Measurements from ENCODE around the gene NEURL1B. TPM values are rescaled to one million over a fixed set of nuclear protein-coding genes. Genes with fewer than 3 reads are reported as not detected.

Gene NEURL1B
- polyA plus RNA-seq, 1 of the 3 experiments (the other 2 are of a cell fraction) = 2.8 TPM

- TF ChIP-seq USF1 (IDR thresholded peaks at IDR 0.05; ENCODE audit: borderline replicate concordance, low read depth) = no peak
- no peak for TF ChIP-seq SIN3A (IDR thresholded peaks at IDR 0.05; ENCODE audit: borderline replicate concordance, low read depth, low read length)
- TF ChIP-seq IRF3 (IDR thresholded peaks at IDR 0.05; ENCODE audit: low read depth, low read length) = no peak
- no peak for TF ChIP-seq RAD21 (IDR thresholded peaks at IDR 0.05; ENCODE audit: low read length)
- TF ChIP-seq ZBTB33 (IDR thresholded peaks at IDR 0.05; ENCODE audit: borderline replicate concordance, low read depth) = no peak
- TF ChIP-seq MEF2A (IDR thresholded peaks at IDR 0.05; ENCODE audit: borderline replicate concordance, low read depth) = no peak
Observed at GRCh38 chr5:172725273-172725672, 84.2 kb downstream of the NEURL1B start (continued).

- H2AFZ ChIP-seq (ENCODE audit: low read depth) = no peak overlapping the region
- no peaks in the 10 kb centered on the region for H3K36me3 ChIP-seq (replicated peaks in 1 of 2; ENCODE audit: control insufficient read depth in 1 of 2, insufficient read depth in 2 of 2, low read length in 1 of 2)
- TF ChIP-seq FOXJ3 (CRISPR knock-in tag; IDR thresholded peaks at IDR 0.05) (no peak), EP300 (IDR thresholded peaks at IDR 0.05; ENCODE audit: borderline replicate concordance in 1 of 2, low read depth in 1 of 2, low read length in 1 of 2) (no peak), YY1 (IDR thresholded peaks at IDR 0.05; ENCODE audit: low read depth) (no peak), PBX3 (IDR thresholded peaks at IDR 0.05) (no peak), ELF1 (IDR thresholded peaks at IDR 0.05) (no peak), TEAD4 (IDR thresholded peaks at IDR 0.05; ENCODE audit: borderline replicate concordance, insufficient read depth) (no peak), MEF2A (IDR thresholded peaks at IDR 0.05; ENCODE audit: borderline replicate concordance, low read depth) (no peak), USF2 (IDR thresholded peaks at IDR 0.05; ENCODE audit: borderline replicate concordance, low read depth, low read length) (no peak), NFIC (IDR thresholded peaks at IDR 0.05; ENCODE audit: borderline replicate concordance) (no peak)
- peaks cover 5% of the 10 kb centered on the region in 2 experiments; a peak in 2 of 4 replicates for H3K4me1 ChIP-seq (ENCODE audit: control insufficient read depth in 1 of 2, insufficient read depth in 2 of 2, low read depth in 1 of 2, low read length in 1 of 2)
- no peak overlapping the region for H3K27ac ChIP-seq (ENCODE audit: low read depth in 2 of 2, low read length in 1 of 2)
- DNase-seq = no peak
- no peaks in the 10 kb centered on the region for H3F3A ChIP-seq (replicated peaks; ENCODE audit: insufficient read depth)
- no peaks in the 10 kb centered on the region for H3K9me3 ChIP-seq
- H3K79me2 ChIP-seq (ENCODE audit: insufficient read depth) = no peaks in the 10 kb centered on the region
- H3K4me3 ChIP-seq (ENCODE audit: low read depth in 2 of 2, low read length in 1 of 2) = no peak overlapping the region
- H4K20me1 ChIP-seq (ENCODE audit: insufficient read depth) = no peaks in the 10 kb centered on the region
- H3K27me3 ChIP-seq (ENCODE audit: insufficient read depth) = no peaks in the 10 kb centered on the region
- CTCF ChIA-PET = interaction anchor here (1.4 to 4.7 kb wide), 4 partner anchors 9 to 209 kb away, joined by 3 to 31 read pairs (median 14); no protein-coding TSS in a partner anchor
- H3K4me2 ChIP-seq = no peak overlapping the region
- H3K9me2 ChIP-seq = no peaks in the 10 kb centered on the region
- POLR2A ChIA-PET = no interaction called here
- H3K9ac ChIP-seq = no peak overlapping the region
- 59% methylated on average over 5 of the region's 5 CpGs for WGBS (ENCODE audit: low lambda C conversion rate)
Observed at GRCh38 chr5:172725785-172726184, 84.7 kb downstream of the NEURL1B start.
